Activated CD8-positive, alpha-beta T cell treated with anti-CD3 and anti-CD28 coated beads, Interleukin-2, amount 10 ng/mL, durations not matched to agents 7 days and 5 days (primary cell): ENCODE data around the gene ARHGEF7. TPM values are rescaled to one million over a fixed set of nuclear protein-coding genes. Genes with fewer than 3 reads are reported as not detected.

Source experiments
- ATAC-seq: fragments of 150-1000 bp; cut with Tn5 transposase; one replicate; pipeline ENCODE4 v1.10.0; 2021; ENCODE audit warnings: moderate library complexity
- CTCF ChIA-PET: fragments of 350-600 bp; sonication (Branson Sonifier 250); formaldehyde crosslinking; loops from one replicate; lab custom pipeline; 2021; ENCODE audit warnings: antibody characterized with exemption; lab: Charles Lee
- POLR2A ChIA-PET: fragments of 350-600 bp; sonication (Branson Sonifier 250); formaldehyde crosslinking; loops from one replicate; lab custom pipeline; 2021; ENCODE audit warnings: antibody characterized with exemption; lab: Charles Lee
- DNase-seq: peaks from one replicate; pipeline ENCODE4 v3.0.0-alpha.2; 2020
- H3K27ac Mint-ChIP-seq: one replicate; pipeline ENCODE4 v1.8.0; 2021; ENCODE audit warnings: mild to moderate bottlenecking, mixed read lengths
- H3K27me3 Mint-ChIP-seq: one replicate; pipeline ENCODE4 v1.8.0; 2021; ENCODE audit warnings: low read depth, mixed read lengths
- H3K36me3 Mint-ChIP-seq: one replicate; pipeline ENCODE4 v1.8.0; 2021; ENCODE audit warnings: low read depth, mixed read lengths
- H3K4me1 Mint-ChIP-seq: one replicate; pipeline ENCODE4 v1.8.0; 2021; ENCODE audit warnings: low read depth, mixed read lengths
- H3K4me3 Mint-ChIP-seq: one replicate; pipeline ENCODE4 v1.8.0; 2021; ENCODE audit warnings: mild to moderate bottlenecking, mixed read lengths
- H3K9me3 Mint-ChIP-seq: one replicate; pipeline ENCODE4 v1.8.0; 2022; ENCODE audit warnings: mixed read lengths; ENCODE audit not compliant: insufficient read depth
- total RNA-seq, 2 experiments: library from RNA; stranded (reverse); gene quantifications; one replicate each; pipeline ENCODE4 v1.2.3, GENCODE V29; 2021

The ARHGEF7 gene
- total RNA-seq, 2 experiments from 2014 or later, result 67.1 to 75.1 TPM

GRCh38 chr13:111204438-111205177 is 89.5 kb downstream of the ARHGEF7 start:
- ATAC-seq, result no peak

GRCh38 chr13:111206148-111206547 is 91.0 kb downstream of the ARHGEF7 start:
- H3K27ac Mint-ChIP-seq, result no peak overlapping the region
- H3K4me1 Mint-ChIP-seq, result peaks cover 39% of the 10 kb centered on the region
- ATAC-seq, result no peak
- peaks cover 19% of the 10 kb centered on the region for H3K36me3 Mint-ChIP-seq
- H3K27me3 Mint-ChIP-seq, result no peaks in the 10 kb centered on the region
- H3K9me3 Mint-ChIP-seq, result no peaks in the 10 kb centered on the region
- H3K4me3 Mint-ChIP-seq, result no peak overlapping the region
- CTCF ChIA-PET, result interaction anchor here (0.7 kb wide), 1 partner anchor 10 kb away, joined by 3 read pairs; no protein-coding TSS in a partner anchor
- no peak for DNase-seq
- POLR2A ChIA-PET, result interaction anchor here (0.6 kb wide), 1 partner anchor 39 kb away, joined by 5 read pairs; no protein-coding TSS in a partner anchor

More at GRCh38 chr13:111204438-111205177, 89.5 kb downstream of the ARHGEF7 start:
- ChIA-PET CTCF (interaction anchor here (1.6 to 2.3 kb wide), 2 partner anchors 11 to 137 kb away, joined by 7 to 19 read pairs; no protein-coding TSS in a partner anchor), POLR2A (no interaction called here)
- Mint-ChIP-seq H3K27me3 (no peaks in the 10 kb centered on the region), H3K36me3 (peaks cover 29% of the 10 kb centered on the region), H3K4me1 (peaks cover 51% of the 10 kb centered on the region), H3K4me3 (no peak overlapping the region), H3K27ac (no peak overlapping the region), H3K9me3 (no peaks in the 10 kb centered on the region)
- no peak for DNase-seq

- POLR2A ChIA-PET, result no interaction called here
Measured at GRCh38 chr13:111209613-111210012, 94.5 kb downstream of the ARHGEF7 start.

GRCh38 chr13:111210091-111210490 is 95.0 kb downstream of the ARHGEF7 start:
- H3K4me3 Mint-ChIP-seq, result no peak overlapping the region
- no peak for DNase-seq
- H3K4me1 Mint-ChIP-seq, result peaks cover 7% of the 10 kb centered on the region
- H3K27me3 Mint-ChIP-seq, result no peaks in the 10 kb centered on the region
- H3K36me3 Mint-ChIP-seq, result peaks cover 20% of the 10 kb centered on the region
- POLR2A ChIA-PET, result interaction anchor here (0.6 kb wide), 1 partner anchor 14 kb away, joined by 3 read pairs; no protein-coding TSS in a partner anchor
- CTCF ChIA-PET, result interaction anchor here (2.9 kb wide), 1 partner anchor 142 kb away, joined by 20 read pairs; no protein-coding TSS in a partner anchor
- H3K27ac Mint-ChIP-seq, result no peak overlapping the region
- no peak for ATAC-seq
- H3K9me3 Mint-ChIP-seq, result no peaks in the 10 kb centered on the region

More at GRCh38 chr13:111209613-111210012, 94.5 kb downstream of the ARHGEF7 start:
- Mint-ChIP-seq H3K9me3 (no peaks in the 10 kb centered on the region), H3K4me3 (no peak overlapping the region), H3K4me1 (peaks cover 7% of the 10 kb centered on the region), H3K36me3 (peaks cover 20% of the 10 kb centered on the region), H3K27me3 (no peaks in the 10 kb centered on the region), H3K27ac (no peak overlapping the region)
- DNase-seq (no peak), ATAC-seq (no peak)
- CTCF ChIA-PET, result interaction anchor here (2.9 kb wide), 1 partner anchor 142 kb away, joined by 20 read pairs; no protein-coding TSS in a partner anchor

GRCh38 chr13:111210544-111211469 is 95.7 kb downstream of the ARHGEF7 start:
- Mint-ChIP-seq H3K9me3 (no peaks in the 10 kb centered on the region), H3K27me3 (no peaks in the 10 kb centered on the region), H3K4me3 (no peak overlapping the region), H3K36me3 (peaks cover 17% of the 10 kb centered on the region), H3K4me1 (peaks cover 7% of the 10 kb centered on the region), H3K27ac (no peak overlapping the region)
- ATAC-seq, result no peak
- no peak for DNase-seq
- POLR2A ChIA-PET, result interaction anchor here (0.6 to 1.0 kb wide), 3 partner anchors 13 to 495 kb away, joined by 3 to 4 read pairs (median 3); no protein-coding TSS in a partner anchor
- CTCF ChIA-PET, result interaction anchor here (1.2 to 2.9 kb wide), 5 partner anchors 8 to 143 kb away, joined by 3 to 20 read pairs (median 3); no protein-coding TSS in a partner anchor

GRCh38 chr13:111211789-111212516 is 96.8 kb downstream of the ARHGEF7 start:
- Mint-ChIP-seq H3K36me3 (peaks cover 15% of the 10 kb centered on the region), H3K27me3 (no peaks in the 10 kb centered on the region), H3K4me1 (peaks cover 10% of the 10 kb centered on the region), H3K4me3 (no peak overlapping the region), H3K9me3 (no peaks in the 10 kb centered on the region), H3K27ac (no peak overlapping the region)
- ATAC-seq (no peak), DNase-seq (no peak)
- CTCF ChIA-PET, result interaction anchor here (1.0 to 2.9 kb wide), 6 partner anchors 9 to 275 kb away, joined by 3 to 20 read pairs (median 3); no protein-coding TSS in a partner anchor
- POLR2A ChIA-PET, result interaction anchor here (0.7 to 1.0 kb wide), 2 partner anchors 122 to 497 kb away, joined by 3 to 4 read pairs; no protein-coding TSS in a partner anchor

GRCh38 chr13:111212517-111212873 is 97.4 kb downstream of the ARHGEF7 start:
- no peak for ATAC-seq
- CTCF ChIA-PET, result interaction anchor here (1.0 to 2.9 kb wide), 3 partner anchors 9 to 275 kb away, joined by 3 to 20 read pairs (median 7); no protein-coding TSS in a partner anchor
- Mint-ChIP-seq H3K4me1 (peaks cover 10% of the 10 kb centered on the region), H3K4me3 (no peak overlapping the region), H3K27me3 (no peaks in the 10 kb centered on the region), H3K36me3 (peaks cover 11% of the 10 kb centered on the region), H3K9me3 (no peaks in the 10 kb centered on the region), H3K27ac (no peak overlapping the region)
- POLR2A ChIA-PET, result no interaction called here
- DNase-seq, result no peak

GRCh38 chr13:111213964-111214726 is 99.0 kb downstream of the ARHGEF7 start:
- Mint-ChIP-seq H3K4me1 (peaks cover 6% of the 10 kb centered on the region), H3K9me3 (no peaks in the 10 kb centered on the region), H3K27ac (no peak overlapping the region), H3K4me3 (no peak overlapping the region), H3K36me3 (peaks cover 15% of the 10 kb centered on the region), H3K27me3 (no peaks in the 10 kb centered on the region)
- ATAC-seq (no peak), DNase-seq (no peak)
- ChIA-PET CTCF (interaction anchor here (0.6 to 5.1 kb wide), 2 partner anchors 101 to 146 kb away, joined by 3 to 60 read pairs; no protein-coding TSS in a partner anchor), POLR2A (no interaction called here)

- Mint-ChIP-seq H3K4me3 (no peak overlapping the region), H3K36me3 (peaks cover 19% of the 10 kb centered on the region), H3K9me3 (no peaks in the 10 kb centered on the region), H3K27ac (no peak overlapping the region), H3K27me3 (no peaks in the 10 kb centered on the region), H3K4me1 (peaks cover 3% of the 10 kb centered on the region)
- ChIA-PET POLR2A (no interaction called here), CTCF (interaction anchor here (0.6 to 5.1 kb wide), 14 partner anchors 8 to 301 kb away, joined by 3 to 60 read pairs (median 4); no protein-coding TSS in a partner anchor)
- ATAC-seq (no peak), DNase-seq (no peak)
Measured at GRCh38 chr13:111215081-111216047, 100.3 kb downstream of the ARHGEF7 start.
